Muscle layer of colon (tissue), 2 donors: ENCODE data around the gene WIZ.

ENCODE experiments used
- H3K27ac ChIP-seq: one replicate; pipeline ENCODE4 v1.7.0; 2013; ENCODE audit warnings: low read depth, mild to moderate bottlenecking, low read length, moderate library complexity
- H3K27me3 ChIP-seq, 2 donors: one replicate each; pipeline ENCODE4 v1.7.0; 2013; ENCODE audit warnings: low read length in 2 of 2, mild to moderate bottlenecking in 2 of 2; ENCODE audit not compliant: insufficient read depth in 2 of 2, control insufficient read depth in 1 of 2
- H3K36me3 ChIP-seq: one replicate; pipeline ENCODE4 v1.7.0; 2013; ENCODE audit warnings: mild to moderate bottlenecking, low read length; ENCODE audit not compliant: insufficient read depth
- H3K4me1 ChIP-seq: one replicate; pipeline ENCODE4 v1.7.0; 2013; ENCODE audit warnings: mild to moderate bottlenecking, low read length; ENCODE audit not compliant: insufficient read depth
- H3K4me3 ChIP-seq, 2 donors: one replicate each; pipeline ENCODE4 v1.7.0; 2013; ENCODE audit warnings: low read length in 2 of 2, low read depth in 1 of 2, mild to moderate bottlenecking in 1 of 2, moderate library complexity in 1 of 2
- H3K9ac ChIP-seq: one replicate; pipeline ENCODE4 v1.7.0; 2013; ENCODE audit warnings: low read length
- H3K9me3 ChIP-seq: one replicate; pipeline ENCODE4 v1.7.0; 2013; ENCODE audit warnings: mild to moderate bottlenecking, low read length
- donor health status: abdominal sarcoma.
- donor health status: Adenocarcinoma of cecum.

The WIZ gene

DNA sequence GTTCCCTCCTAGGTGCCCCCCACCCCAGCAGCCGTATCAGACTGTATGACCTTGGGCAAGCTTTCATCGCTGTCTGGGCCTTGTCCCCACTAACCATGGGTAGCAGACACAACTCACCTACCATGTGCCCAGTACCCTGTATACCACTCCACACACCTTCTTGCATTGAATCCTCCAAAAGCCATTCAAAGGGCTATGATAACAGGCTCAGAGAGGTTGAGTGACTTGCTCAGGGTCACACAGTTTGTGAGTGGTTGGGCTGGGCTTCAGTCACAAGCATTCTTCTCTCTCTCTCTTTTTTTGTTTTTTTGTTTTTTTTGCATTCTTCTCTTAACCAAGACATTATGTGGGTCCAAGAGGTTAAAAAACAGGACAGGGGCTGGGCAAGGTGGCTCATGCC, 11.9 kb upstream of the WIZ start:
- H3K4me1 ChIP-seq = no peaks in the 10 kb centered on the region
- no peaks in the 10 kb centered on the region for H3K9me3 ChIP-seq
- peaks cover 7 to 30% of the 10 kb centered on the region in 2 donors for H3K27me3 ChIP-seq

DNA sequence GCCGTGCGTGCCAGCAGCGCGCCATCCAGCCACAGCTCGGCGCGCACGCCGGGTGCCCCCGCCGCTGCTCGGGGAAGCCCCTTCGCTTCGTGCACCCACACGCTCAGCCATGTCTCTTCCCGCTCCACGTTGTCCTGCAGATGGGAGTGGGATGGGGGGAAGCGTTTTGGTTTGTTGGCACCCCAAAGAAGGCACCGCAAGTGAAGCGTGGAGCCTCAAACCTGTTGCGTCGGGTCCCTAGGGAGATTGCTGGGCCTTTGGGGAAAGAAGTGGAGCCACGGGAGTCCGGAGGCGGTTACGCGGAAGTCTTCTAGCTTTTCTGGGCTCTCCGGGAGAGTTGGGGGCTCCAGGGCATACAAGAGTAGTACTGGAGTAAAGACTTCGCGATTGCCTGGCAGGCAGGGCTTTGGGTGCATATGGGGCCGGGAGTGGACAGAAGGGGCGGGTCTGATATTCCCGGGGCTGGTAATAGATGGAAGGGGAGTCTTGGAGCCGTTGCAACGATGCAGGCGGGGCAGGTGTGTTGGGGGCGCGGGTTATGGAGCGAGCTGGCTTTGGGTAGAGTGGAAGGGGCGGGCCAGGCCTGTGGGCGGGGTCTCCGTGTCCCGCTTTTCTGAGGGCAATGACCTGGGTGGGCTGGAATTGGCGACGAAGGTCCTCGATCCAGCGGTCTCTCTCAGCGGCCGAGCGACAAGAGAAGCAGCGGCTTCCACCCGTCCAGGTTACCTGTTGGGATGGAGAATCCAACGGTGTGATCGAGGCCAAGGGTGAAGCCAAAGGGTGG, 8.1 kb upstream of the WIZ start:
- Histone ChIP-seq H3K27ac (no peak overlapping the region), H3K36me3 (no peaks in the 10 kb centered on the region), H3K9ac (no peak overlapping the region), H3K27me3 (peaks cover 8 to 29% of the 10 kb centered on the region in 2 donors), H3K4me1 (no peaks in the 10 kb centered on the region), H3K9me3 (no peaks in the 10 kb centered on the region), H3K4me3 (no peak overlapping the region)

More for the DNA sequence above, 11.9 kb upstream of the WIZ start:
- no peak overlapping the region for H3K4me3 ChIP-seq
- no peaks in the 10 kb centered on the region for H3K36me3 ChIP-seq
- H3K9ac ChIP-seq = no peak overlapping the region
- no peak overlapping the region for H3K27ac ChIP-seq

DNA sequence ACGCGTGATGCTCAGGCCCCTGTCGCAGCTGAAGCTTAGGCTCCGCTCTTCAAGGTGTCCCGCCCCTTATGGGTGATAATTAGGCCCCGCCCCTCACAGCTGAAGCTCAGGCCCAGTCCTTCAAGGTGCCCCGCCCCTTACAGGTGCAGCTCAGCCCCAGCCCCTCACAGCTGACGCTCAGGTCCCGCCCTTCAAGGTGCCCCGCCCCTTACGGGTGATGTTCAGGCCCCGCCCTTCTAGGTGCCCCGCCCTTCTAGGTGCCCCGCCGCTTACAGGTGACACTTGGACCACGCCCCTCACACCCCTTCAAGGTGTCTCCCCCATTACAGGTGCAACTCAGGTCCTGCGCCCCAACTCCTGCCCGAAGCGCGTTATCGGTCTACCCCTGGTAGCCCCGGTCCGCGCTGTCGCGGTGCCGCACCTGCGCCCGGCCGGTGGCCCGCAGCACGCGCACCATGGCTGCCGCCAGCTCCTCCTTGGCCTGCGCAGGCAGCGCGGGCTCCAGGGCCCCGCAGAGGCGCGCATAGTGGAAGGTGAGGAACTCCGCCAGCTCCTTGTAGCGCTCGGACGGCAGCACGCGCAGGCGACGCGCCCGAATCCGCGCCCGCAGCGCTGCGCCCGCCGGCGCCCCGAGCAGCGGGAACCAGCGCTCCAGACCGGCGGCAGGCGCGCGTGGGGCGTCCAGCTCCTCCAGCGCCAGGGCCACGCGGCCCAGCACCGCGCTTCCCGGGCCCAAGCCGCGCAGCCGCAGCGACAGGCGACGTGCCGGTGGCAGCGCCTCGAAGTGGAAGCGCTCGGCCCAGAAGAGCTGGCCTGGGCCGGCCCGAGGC, 7.3 kb upstream of the WIZ start:
- Histone ChIP-seq H3K27me3 (peaks cover 8 to 29% of the 10 kb centered on the region in 2 donors), H3K27ac (no peak overlapping the region), H3K9me3 (no peaks in the 10 kb centered on the region), H3K4me3 (no peak overlapping the region), H3K9ac (no peak overlapping the region), H3K4me1 (no peaks in the 10 kb centered on the region), H3K36me3 (no peaks in the 10 kb centered on the region)

DNA sequence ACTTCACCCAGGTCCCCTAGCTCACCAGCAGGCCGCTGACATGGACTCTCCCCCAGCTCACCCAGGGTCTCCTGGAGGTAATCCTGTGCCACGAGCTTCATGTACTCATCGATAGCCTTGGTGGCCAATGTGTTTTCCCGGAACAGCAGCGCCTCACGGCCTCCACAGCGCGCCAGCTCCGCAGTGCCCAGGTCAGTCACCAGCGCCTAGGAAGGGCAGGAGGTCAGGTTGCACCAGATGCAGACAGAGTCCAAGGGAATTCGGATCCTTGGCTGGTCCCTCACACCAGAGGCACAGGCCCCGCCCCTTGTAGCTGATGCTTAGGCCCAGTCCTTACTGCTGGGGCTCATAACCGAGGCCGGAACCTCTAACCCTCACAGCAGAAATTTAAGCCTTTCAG, 6.7 kb upstream of the WIZ start:
- Histone ChIP-seq H3K9me3 (no peaks in the 10 kb centered on the region), H3K4me3 (no peak overlapping the region), H3K36me3 (no peaks in the 10 kb centered on the region), H3K27me3 (peaks cover 8 to 29% of the 10 kb centered on the region in 2 donors), H3K27ac (no peak overlapping the region), H3K9ac (no peak overlapping the region), H3K4me1 (no peaks in the 10 kb centered on the region)

DNA sequence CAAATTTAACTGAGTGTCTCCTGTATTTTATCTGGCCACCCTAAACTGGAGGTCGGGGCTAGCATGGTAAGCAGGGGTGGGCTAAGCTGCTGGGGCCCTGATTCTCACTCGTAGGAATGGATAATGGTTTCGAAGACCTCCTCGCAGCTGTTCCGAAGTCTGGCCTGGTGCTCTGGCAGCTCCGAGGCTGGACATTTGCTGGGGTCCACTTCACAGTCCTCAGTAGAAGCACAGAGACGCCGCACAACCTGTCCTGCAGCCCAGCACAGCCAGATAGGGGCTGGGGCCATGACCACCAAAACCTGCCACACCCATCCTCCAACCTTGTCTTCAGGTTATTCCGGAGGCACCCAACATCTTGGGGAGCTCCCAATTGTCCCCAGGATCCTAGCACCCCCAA, 6.2 kb upstream of the WIZ start:
- H3K27ac ChIP-seq = no peak overlapping the region

DNA sequence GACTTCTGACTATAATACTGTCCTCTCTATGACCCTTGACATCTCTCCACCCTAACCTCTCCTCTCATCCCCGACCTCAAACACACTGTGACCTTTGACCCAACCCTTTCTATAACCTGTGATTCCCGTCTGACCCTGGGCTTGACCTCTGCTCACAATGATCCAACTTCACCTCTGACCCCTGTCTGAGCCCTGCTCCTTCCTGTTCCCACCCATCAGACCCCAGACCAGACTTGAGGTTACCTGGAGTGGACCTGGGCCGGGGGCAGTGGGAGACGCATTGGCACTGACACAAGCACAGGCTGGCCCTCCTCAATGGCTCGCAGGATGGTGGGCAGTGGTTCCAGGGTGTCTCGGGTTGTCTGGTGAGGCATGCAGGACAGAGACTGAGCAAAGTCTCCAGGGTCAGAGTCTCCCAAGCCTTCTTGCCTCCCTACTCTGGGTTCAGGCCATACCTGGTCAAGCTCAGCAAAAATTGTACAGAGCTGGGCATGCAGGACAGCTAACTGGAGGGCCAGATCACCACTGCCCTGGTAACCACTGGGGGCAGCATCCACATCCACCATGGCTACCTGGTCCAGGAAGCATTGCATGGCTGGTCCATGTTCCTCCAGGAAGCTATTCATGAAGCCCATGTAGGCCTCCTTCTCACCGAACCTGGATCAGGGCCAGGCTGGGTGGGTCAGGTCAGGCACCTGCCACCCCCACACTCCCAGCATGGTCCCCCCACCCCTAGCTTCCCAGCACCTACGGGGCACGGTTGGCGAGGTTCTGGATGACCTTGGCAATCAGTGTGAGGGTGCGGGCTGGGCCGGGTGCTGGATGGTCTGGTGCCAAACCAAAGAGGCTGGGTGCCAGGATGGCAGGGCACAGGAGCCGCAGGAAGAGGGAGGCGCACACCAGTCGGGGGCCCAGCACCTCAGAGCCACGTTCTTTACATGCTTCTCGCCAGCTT, 4.4 kb upstream of the WIZ start:
- H3K4me1 ChIP-seq = no peaks in the 10 kb centered on the region
- no peaks in the 10 kb centered on the region for H3K36me3 ChIP-seq
- no peak overlapping the region for H3K9ac ChIP-seq
- peaks cover 8 to 29% of the 10 kb centered on the region in 2 donors for H3K27me3 ChIP-seq
- H3K4me3 ChIP-seq = no peak overlapping the region
- no peaks in the 10 kb centered on the region for H3K9me3 ChIP-seq
- no peak overlapping the region for H3K27ac ChIP-seq

More for the DNA sequence above, 6.2 kb upstream of the WIZ start:
- Histone ChIP-seq H3K4me1 (no peaks in the 10 kb centered on the region), H3K4me3 (no peak overlapping the region), H3K27me3 (peaks cover 8 to 29% of the 10 kb centered on the region in 2 donors), H3K9ac (no peak overlapping the region), H3K36me3 (no peaks in the 10 kb centered on the region), H3K9me3 (no peaks in the 10 kb centered on the region)

DNA sequence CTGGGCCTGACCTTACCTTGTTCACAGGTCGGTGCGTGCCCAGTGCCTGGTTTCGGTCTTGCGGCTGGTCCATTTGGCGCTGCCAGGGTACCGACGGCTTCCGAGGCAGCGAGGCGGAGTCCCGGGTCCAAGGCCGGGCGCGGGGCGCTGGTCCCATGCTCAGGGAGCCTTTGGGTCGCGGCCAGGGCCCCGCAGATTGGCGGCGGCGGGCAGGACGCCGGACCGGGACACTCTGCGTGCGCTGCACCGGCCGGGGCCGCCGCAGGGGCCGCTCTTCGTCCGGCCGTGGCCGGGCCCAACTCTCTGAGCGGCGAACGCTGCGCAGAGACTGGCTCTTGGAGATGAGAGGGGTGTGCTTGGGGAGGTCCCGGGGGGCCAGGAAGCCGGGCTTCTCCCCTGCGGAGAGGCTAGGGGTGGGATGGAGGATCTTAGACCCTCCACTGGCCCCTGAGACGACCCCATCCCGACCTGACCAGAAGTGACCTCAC, 3.4 kb upstream of the WIZ start:
- Histone ChIP-seq H3K9me3 (no peaks in the 10 kb centered on the region), H3K4me1 (peaks cover 8% of the 10 kb centered on the region), H3K36me3 (no peaks in the 10 kb centered on the region), H3K27me3 (peaks cover 8 to 25% of the 10 kb centered on the region in 2 donors), H3K4me3 (peak overlapping the region; percentile 47 to 65), H3K9ac (no peak overlapping the region), H3K27ac (peak overlapping the region; percentile 6)

DNA sequence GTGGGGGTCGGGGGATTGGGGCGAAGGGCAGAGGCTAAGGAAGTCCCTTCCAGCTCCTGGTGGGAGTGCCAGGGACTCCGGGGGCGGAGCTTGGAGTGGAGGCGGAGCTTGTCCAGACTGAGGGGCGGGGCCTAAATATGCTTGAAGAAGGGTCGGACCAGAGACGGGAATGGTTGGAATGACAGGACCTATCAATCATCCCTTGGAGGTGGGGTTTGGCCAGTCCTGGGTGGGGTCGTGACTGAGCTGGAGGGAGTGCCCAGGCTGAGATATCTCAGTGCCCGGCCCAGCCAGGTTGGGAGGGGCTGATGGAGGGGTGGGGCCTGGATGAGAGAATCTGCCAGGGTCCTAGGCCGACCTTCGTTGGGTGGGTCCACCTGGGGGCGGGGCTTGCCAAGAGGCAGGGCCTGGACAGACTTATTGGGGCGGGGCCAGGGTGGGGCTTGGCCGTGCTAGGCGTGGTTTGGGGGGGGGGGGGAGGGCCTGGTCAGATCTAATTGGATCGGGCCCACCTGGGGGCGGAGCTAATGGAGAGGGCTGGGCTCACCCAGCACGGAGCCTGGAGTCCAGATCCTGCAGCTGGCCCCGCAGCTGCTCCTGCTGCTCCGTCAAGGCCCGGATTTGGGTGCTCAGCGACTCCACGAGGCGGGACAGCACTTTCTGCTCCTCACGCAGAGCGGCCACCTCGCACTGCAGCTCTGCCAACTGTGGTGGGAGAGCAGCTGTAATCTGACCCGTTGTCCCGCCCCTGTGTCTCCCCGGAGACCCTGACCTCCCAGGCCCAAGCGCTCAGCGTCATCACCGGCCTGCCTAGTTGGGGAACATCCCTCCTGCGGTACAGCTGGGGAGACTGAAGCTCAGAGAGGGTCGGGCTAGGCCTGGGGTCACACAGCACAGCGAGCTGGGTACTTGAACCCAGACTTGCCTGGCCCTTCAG, 2.6 kb upstream of the WIZ start:
- Histone ChIP-seq H3K27ac (peak overlapping the region; percentile 35), H3K36me3 (peaks cover 2% of the 10 kb centered on the region), H3K9me3 (no peaks in the 10 kb centered on the region), H3K4me1 (peaks cover 8% of the 10 kb centered on the region), H3K4me3 (peak overlapping the region; percentile 47 to 65), H3K27me3 (peaks cover 8 to 18% of the 10 kb centered on the region in 2 donors), H3K9ac (no peak overlapping the region)

DNA sequence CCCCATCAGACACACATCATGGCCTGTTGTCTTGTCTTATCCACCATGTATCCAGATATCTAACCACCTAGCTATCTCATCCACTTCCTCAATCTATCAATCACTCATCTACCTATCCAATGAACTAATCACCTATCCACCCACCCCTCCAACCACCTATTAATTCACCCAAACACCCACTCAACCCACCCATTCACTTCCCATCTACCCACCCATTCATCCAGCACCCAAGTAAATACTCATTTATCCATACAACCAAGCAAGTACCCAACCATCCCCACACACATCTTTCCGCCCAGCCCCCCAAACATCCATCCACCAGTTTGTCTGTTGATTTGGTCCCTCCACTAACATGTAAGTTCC, 753 bp upstream of the WIZ start:
- H3K4me1 ChIP-seq = peaks cover 8% of the 10 kb centered on the region
- peak overlapping the region in 1 of 2 donors; percentile 31 for H3K4me3 ChIP-seq
- no peak overlapping the region for H3K9ac ChIP-seq
- peaks cover 0 to 6% of the 10 kb centered on the region in 2 donors for H3K27me3 ChIP-seq
- no peak overlapping the region for H3K27ac ChIP-seq
- H3K9me3 ChIP-seq = no peaks in the 10 kb centered on the region
- H3K36me3 ChIP-seq = peaks cover 6% of the 10 kb centered on the region
